ENCODE measurements around the gene PLA2G2F. TPM values are rescaled to one million over a fixed set of nuclear protein-coding genes. Genes with fewer than 3 reads are reported as not detected.

The PLA2G2F gene
- total RNA-seq, 2 experiments from 2014 or later = not detected

DNA sequence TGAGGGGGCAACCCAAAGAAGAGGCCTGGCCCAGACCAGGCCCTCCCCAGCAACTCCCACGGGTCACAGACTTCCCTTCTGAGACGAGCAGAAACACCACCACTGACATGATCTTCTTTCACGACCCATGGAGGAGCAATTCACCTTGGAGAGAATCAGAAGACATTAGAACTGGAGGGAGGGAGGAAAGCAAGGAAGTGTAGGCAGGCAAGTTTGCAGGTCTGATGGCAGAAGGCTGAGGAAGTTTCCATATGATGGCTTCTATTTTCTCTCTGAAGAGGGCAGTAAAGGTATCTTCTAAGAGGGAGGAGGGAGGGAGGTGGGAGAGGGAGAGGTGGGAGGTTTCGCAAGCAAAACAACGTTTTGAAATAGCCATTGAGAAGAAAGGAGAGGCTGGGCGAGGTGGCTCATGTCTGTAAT, 45.4 kb downstream of the PLA2G2F start:
- ChIA-PET POLR2A (no interaction called here), CTCF (interaction anchor here (0.6 kb wide), 1 partner anchor 11 kb away, joined by 3 read pairs; no protein-coding TSS in a partner anchor)

DNA sequence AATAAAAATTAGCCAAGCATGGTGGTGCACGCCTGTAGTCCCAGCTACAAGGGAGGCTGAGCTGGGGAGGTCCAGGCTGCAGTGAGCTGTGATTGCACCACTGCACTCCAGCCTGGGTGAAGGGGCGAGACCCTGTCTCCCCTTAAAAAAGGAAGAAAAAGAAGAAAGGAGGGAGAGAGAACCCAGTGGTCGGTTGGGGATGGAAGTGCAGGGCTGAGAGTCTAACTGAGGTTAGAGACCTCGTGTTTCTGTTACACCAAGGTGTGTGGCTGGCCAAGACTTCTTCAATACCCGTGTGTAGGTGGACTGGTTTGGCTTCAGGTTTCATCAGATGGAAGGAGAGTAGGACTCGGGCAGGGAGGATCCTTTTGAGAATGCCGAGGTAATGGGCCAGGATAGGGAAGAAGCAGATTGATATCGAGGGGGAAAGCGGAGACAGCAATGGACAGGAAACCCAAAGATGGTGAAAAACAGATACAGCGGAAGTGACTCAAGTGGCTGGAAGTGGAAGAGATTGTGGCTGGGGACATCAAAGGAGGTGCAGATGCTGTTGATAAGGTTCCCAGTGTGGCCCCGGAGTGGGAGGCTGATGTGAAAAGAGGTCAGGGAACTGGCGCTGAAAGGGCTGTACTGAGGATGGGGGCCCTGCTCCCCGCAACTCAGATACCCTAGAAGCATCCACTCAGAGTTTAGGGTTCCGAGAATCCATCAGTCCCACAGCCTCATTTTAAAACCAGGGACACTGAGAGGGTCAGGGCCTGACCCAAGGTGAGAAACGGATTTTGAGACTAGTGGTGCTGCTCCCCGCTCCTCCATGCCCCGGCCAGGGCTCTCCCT, 46.1 kb downstream of the PLA2G2F start:
- POLR2A ChIA-PET = no interaction called here
- CTCF ChIA-PET = no interaction called here

DNA sequence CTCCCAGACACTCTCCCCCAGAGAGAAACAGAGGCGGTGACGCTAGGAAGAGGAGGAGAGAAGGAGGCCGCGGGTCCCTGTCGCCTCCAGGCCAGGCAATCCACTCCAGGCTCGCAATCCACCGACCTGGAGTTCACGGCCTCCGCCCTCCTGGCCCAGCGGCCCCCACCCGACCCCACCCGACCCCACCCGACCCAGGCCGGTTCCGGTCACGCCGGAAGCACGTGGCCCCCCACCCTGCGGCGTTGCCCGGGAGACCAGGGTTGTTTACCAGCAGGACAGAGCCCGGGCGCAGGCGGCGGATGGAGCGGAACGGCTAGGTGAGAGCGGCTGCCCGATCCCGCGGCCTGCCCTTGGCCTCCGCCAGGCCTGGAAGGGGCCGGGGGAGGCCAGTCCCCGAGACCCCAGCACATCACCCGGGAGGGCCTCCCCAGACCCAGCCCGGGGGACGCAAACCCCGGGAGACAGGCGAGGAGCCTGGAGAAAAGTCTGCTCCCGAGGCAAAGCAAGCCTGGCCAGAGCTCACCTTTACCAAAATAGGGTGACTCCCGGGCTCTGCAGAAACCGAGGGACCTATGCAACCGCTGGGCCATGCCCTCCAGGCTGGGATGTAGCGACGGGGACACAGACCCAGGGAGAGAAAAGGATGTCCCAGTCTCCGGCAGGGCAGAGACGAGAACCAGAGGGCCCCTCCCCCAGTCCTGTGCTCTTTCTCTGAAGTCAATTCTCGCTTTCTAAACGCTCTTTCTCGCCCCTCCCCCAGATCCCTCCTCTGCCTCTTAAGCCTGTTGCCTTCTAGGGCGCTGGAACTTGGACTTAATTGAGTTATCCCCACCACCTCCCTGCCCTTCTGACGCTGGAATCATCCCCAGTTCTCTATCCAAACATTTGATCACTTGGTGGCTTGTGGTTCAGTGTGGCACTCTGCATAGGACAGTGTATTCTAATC, 47.0 kb downstream of the PLA2G2F start, which contains the start of the genes PLA2G2C and UBXN10:
PLA2G2C (minus strand) TSS at position 685 of the 949 bp plus-strand sequence. CDS start 9,155 bp downstream, outside the sequence.
UBXN10 (plus strand) TSS at position 263 of the 949 bp plus-strand sequence. CDS start 4,466 bp downstream, outside the sequence.
- ChIA-PET CTCF (no interaction called here), POLR2A (interaction anchor here (0.6 kb wide), 1 partner anchor 14 kb away, joined by 3 read pairs; no protein-coding TSS in a partner anchor)

DNA sequence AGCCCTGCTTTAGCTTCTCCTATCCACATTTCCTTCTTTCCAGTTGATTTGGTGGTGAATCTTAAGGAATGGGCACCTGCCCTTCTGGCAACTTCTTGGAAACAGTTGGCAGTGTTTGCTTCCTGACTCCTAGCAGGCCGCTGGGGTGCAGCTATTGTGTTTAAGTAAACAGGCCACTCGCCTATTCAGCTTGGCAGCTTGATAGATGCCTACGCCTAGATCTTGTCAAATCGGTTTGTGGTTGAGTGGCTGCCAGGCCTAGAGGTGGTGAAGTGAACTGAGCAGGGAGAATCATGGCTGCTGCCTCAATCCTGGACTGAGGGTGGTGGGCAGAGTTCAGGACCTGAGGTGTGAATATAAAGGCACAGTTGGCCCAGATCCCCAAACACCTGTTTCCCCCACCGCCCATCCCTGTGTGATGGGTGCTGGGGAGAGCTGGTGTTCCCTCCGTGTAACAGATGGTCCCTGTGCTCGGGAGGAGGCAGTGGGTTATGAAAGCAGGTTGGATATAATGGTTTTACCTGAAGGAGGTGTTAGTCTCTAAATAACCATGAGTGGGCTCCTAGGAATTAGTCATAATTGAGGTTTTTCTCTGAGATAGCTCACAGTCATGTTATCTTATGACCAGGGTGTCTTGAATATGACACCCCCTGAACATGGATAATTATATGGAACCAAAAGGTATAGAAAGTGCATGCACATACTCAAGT, 48.1 kb downstream of the PLA2G2F start:
- CTCF ChIA-PET = interaction anchor here (0.8 to 1.1 kb wide), 3 partner anchors 16 to 25 kb away, joined by 3 to 4 read pairs (median 3); no protein-coding TSS in a partner anchor

DNA sequence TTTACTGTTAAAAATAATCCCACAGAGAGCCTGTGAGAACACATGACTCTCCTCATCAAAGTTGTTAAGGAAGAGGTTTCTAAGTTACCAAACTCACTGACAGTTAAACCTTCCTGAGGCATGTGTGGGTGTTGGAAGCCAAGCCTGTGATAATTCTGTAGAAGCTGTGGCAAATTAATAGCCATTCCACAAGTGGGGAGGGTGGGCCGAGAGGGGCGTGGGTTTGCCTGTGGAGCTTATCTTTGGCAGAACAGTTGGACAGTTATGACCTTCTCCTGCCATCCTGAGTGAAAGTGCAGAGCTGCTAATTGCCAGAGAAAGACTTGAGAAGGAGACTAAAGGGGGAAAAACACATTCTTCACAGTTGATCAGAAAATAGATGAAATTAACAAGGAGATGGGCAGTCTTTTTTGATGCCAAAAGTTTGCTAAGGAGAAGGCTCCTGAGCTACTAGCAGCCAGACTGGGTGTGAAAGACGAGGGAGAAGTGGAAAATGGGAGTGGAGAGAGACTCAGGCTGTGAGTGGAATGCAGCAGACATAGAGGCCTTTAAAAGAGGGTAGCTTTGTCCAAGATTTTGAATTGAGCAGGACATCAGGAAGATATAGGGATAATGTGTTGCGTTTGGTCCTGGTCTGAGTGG, 48.8 kb downstream of the PLA2G2F start:
- POLR2A ChIA-PET = no interaction called here
- CTCF ChIA-PET = interaction anchor here (0.8 to 1.1 kb wide), 3 partner anchors 17 to 25 kb away, joined by 3 to 4 read pairs (median 3); no protein-coding TSS in a partner anchor

More for the DNA sequence above, 48.1 kb downstream of the PLA2G2F start:
- POLR2A ChIA-PET = interaction anchor here (0.6 kb wide), 1 partner anchor 15 kb away, joined by 3 read pairs; no protein-coding TSS in a partner anchor

DNA sequence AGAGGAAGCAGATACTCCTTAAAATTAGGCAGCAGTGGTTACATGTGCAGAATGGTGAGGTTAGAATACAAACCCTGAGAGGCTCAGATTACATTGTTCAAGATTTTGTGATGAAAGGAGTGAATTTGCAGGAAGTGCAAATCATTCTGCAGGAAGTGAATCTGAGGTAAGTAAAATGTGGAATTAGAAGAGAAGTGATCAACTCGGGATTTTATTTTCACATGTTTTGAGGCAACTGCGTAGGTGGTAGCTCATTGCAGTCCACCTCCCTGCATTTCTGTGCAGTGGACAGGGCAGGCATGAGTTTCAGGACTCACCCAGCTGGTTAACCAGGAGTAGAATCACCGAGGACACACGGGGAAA, 49.3 kb downstream of the PLA2G2F start:
- POLR2A ChIA-PET = no interaction called here
- CTCF ChIA-PET = interaction anchor here (0.8 kb wide), 1 partner anchor 24 kb away, joined by 4 read pairs; no protein-coding TSS in a partner anchor

DNA sequence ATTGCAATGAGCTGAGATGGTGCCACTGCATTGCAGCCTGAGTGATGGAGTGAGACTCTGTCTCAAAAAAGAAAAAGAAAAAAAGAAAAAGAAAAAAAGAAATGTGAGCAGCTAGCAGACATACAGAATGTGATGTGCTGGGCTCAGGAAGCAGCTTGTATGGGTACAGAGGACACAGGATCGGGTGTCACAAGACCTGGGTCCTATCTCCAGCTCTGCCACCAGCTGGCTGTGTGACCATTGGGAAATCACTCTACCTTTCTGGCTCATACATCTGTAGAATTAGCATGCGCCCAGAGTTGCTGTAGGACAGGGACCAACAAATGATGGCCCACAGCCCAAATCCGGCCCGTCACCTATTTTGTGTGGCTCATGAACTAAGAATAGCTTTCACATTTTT, 50.5 kb downstream of the PLA2G2F start:
- ChIA-PET POLR2A (no interaction called here), CTCF (interaction anchor here (0.8 kb wide), 1 partner anchor 38 kb away, joined by 3 read pairs; no protein-coding TSS in a partner anchor)

DNA sequence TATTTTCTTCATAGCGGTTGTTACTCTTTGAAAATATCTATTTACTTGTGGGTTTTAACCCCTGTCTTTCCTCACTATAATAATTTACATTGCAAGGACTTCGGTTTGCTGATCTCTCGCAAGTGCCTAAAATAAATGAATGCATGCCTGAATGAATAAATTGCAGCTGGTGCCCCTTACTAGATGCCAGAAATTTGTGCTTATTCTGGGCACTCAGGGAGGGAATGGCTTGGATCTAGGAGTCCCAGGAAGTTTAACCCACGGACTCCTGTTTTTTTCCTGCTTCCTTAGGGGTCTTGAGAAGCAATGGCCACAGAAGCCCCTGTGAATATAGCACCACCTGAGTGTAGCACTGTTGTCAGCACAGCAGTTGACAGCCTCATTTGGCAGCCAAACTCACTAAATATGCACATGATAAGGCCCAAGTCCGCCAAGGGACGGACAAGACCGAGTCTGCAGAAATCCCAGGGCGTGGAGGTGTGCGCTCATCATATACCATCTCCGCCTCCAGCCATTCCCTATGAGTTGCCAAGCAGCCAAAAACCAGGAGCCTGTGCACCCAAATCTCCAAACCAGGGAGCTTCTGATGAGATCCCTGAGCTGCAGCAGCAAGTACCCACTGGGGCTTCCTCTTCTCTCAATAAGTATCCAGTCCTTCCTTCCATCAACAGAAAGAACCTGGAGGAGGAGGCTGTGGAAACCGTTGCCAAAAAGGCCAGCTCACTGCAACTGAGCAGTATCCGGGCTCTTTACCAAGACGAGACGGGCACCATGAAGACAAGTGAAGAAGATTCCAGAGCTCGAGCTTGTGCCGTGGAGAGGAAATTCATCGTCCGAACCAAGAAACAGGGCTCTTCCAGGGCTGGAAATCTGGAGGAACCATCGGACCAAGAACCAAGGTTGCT, 51.4 kb downstream of the PLA2G2F start:
- ChIA-PET CTCF (interaction anchor here (0.8 kb wide), 1 partner anchor 38 kb away, joined by 3 read pairs; no protein-coding TSS in a partner anchor), POLR2A (no interaction called here)

DNA sequence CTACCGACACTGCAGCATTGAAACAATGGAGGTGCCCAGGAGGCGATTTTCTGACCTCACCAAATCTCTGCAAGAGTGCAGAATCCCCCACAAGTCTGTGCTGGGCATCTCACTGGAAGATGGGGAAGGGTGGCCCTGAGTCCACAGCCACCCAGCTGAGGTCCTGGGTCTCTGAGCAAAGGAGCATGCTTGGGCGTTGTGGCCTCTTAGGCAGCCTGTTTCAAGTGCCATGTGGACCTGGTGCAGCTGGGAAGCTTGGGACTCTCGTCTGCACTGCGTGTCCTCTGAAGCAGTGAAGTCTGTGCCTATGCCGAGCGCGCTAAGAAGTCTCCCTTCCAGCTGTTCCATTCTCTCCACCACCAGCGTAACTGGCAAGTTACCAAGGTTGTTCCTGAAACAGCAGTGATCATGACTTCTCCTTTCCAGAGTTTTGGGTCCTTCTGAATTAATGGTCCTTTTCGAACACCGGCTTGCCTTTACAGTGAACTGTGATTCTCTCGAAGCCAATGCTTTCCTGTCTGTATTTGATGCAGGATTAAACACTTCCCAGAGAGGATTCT, 52.2 kb downstream of the PLA2G2F start:
- CTCF ChIA-PET = interaction anchor here (1.3 kb wide), 1 partner anchor 22 kb away, joined by 3 read pairs; no protein-coding TSS in a partner anchor
- POLR2A ChIA-PET = no interaction called here

DNA sequence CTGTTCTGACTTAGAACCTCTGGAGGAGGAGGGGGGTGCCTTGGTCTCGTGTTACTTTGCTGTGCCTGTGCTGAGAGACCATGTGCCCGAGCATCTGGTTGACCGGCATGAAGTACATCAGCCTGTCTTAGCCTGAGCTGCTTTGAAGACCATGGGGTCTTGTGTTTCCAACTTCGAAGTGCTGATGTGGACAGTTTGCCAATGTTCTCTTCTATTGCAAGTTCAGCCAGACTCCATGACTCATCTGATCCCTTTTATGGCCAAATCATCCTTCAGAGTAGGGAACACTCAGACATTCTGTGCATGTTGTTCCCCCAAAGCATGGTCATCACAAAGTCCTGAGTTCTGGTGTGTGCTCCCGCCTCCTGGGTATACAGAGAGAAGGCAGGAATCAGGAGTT, 53.2 kb downstream of the PLA2G2F start:
- CTCF ChIA-PET = interaction anchor here (1.3 kb wide), 1 partner anchor 21 kb away, joined by 3 read pairs; no protein-coding TSS in a partner anchor

DNA sequence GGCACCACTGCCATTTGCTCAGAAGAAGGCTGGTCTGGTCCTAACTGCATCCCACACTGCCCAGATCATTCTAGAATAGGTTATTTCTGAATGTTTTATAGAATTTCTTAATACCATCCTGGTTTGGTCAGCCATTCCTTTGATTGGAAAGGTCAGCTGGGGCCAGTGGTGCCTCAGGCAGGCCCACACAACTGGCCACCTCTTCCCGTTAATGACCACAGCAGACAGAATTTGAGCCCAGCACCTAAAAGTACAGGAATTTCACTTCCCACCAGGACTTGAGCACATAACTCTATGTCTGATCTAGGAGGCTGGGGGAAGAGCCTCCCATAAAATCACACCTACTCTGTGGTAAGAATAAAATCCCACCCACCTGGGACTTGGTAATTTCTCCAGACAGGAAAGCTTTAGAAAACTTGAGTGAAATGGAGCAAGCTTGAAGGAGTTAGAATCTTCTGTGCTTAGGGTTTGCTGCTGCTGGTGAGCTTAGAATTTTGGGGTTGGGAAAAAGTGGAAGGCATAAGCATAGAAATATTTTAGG, 53.8 kb downstream of the PLA2G2F start:
- CTCF ChIA-PET = interaction anchor here (0.9 kb wide), 1 partner anchor 273 kb away, joined by 3 read pairs; no protein-coding TSS in a partner anchor
- POLR2A ChIA-PET = no interaction called here

More for the DNA sequence above, 53.2 kb downstream of the PLA2G2F start:
- POLR2A ChIA-PET = no interaction called here

DNA sequence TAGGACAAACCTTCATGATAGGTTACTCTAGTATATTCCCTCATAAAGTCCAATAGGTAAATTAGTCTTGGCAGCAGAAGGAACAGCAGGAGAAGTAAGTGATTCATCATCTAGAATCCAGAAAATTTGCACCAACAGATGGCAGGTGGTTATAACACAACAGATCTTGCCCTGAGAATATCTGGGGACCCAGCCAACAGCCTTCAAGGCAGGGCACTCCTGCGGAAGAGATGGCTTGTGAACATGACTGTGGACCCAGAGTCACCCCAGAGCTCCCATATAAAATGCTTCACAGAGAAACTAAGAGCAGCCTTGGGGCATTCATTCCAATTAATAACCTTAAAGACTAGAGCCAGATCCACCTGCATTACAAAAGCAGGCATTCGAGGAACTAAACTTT, 55.1 kb downstream of the PLA2G2F start:
- POLR2A ChIA-PET = no interaction called here

DNA sequence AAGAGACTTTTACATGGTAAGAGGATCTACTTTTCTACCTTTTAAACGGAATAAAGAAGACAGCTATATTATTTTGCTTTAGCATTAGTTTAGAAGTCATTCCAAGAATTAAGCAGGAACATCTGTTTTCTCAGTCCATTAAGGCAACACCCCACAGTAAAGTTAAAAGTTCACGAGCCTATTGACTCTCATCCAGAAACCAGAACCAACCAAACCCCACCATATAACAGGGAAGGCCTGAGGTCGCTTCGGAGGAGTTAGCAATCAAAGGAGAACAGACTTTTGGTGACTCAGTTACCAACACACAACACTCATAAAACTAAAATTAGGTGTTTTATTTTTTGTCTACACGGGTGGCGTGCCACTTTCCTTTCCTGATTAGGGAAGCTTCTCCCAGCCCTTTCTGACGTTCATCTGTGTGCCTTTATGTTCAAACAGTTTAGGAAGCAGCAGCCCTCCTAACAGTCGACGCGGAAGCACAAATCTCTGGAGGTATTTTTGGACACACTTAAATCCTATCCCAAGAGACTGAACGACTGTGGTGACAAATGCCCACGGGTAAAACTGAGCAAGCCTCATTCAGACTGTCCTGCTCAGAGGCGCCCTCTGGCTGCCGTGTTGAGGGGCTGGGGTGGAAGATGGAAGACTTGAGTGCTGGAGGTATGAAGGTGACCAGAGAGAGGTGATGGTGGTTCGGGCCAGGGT, 55.8 kb downstream of the PLA2G2F start:
- ChIA-PET CTCF (interaction anchor here (0.7 to 2.0 kb wide), 17 partner anchors 12 to 285 kb away, joined by 3 to 8 read pairs (median 3); no protein-coding TSS in a partner anchor), POLR2A (no interaction called here)

More for the DNA sequence above, 55.1 kb downstream of the PLA2G2F start:
- CTCF ChIA-PET = interaction anchor here (0.8 to 1.8 kb wide), 7 partner anchors 11 to 284 kb away, joined by 3 to 5 read pairs (median 3); no protein-coding TSS in a partner anchor

DNA sequence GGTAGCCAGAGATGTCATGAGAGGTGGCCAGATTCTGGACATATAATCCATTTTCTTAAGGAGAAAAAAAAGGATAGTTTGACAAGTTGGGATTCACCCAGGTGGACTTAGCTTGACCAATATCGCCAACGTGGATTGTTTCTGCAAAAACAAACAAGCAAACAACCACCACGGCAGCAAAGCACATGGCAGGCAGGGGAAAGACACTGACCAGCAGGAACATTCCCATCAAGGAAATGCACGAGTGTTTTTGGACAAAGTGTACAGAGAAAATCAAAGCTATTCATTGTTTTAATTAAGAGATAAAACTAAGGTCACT, 56.3 kb downstream of the PLA2G2F start:
- POLR2A ChIA-PET = no interaction called here
- CTCF ChIA-PET = interaction anchor here (0.7 to 2.0 kb wide), 14 partner anchors 11 to 277 kb away, joined by 3 to 8 read pairs (median 4); no protein-coding TSS in a partner anchor

DNA sequence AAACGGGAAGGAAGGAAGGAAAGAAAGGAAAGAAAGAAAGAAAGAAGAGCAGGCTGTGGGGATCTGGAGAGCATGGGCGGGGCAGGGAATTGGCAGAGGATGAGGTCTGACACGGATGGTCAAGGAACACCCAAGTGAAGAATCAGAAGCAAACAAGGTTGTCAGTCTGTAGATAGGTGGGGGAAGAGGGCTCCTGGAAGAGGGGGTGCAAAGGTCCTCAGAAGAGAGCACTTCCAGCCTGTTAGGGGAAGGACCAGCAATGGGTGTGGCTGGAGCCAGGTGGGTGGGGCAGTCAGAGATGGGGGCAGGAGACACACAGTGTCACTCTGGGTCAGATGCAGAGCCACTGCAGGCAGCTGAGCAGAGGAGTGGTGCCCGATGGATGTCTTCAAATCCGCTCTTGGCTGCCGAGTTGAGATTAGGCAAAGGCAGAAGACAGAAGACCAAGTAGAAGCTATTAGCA, 58.2 kb downstream of the PLA2G2F start:
- ChIA-PET POLR2A (no interaction called here), CTCF (no interaction called here)

DNA sequence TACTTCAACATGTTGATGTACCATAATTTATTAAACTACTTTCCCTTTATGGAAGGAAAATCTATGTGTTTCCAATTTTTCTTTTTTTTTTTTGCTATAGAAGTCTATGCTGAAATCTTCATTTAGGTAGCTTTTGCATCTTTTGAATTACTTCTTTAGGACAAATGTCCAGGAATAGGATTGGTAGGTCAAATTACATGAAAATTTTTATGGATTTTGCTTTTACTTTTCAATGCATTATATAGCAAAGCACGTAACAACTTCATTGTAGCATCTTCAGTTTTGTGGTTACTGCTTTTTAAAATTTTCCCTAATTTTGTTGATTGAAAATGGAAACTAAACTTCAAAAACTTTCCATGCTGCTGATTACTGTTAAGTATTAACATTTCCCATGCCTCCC, 59.2 kb downstream of the PLA2G2F start:
- POLR2A ChIA-PET = no interaction called here
- CTCF ChIA-PET = no interaction called here

Data from activated CD8-positive, alpha-beta memory T cell treated with anti-CD3 and anti-CD28 coated beads for 36 hours (primary cell).